Body of pancreas (tissue), 4 donors: ENCODE measurements around the gene ZBTB38.

Experiments used
- POLR2A ChIP-seq, 3 donors: fragments of 450-650 bp; IDR thresholded peaks; one replicate each; pipeline ENCODE4 v1.6.1; 2016; ENCODE audit warnings: antibody characterized with exemption in 3 of 3, mild to moderate bottlenecking in 2 of 3
- TF ChIP-seq, protein P1 (sequence below), 7 experiments: fragments of 450-650 bp in 4 of 7; fragments of 200-600 bp in 3 of 7; sonication (generic) in 3 of 7; IDR thresholded peaks; one replicate each; pipeline ENCODE4 v1.5.1; 2016 to 2019; ENCODE audit warnings: antibody characterized with exemption in 7 of 7

DNA sequence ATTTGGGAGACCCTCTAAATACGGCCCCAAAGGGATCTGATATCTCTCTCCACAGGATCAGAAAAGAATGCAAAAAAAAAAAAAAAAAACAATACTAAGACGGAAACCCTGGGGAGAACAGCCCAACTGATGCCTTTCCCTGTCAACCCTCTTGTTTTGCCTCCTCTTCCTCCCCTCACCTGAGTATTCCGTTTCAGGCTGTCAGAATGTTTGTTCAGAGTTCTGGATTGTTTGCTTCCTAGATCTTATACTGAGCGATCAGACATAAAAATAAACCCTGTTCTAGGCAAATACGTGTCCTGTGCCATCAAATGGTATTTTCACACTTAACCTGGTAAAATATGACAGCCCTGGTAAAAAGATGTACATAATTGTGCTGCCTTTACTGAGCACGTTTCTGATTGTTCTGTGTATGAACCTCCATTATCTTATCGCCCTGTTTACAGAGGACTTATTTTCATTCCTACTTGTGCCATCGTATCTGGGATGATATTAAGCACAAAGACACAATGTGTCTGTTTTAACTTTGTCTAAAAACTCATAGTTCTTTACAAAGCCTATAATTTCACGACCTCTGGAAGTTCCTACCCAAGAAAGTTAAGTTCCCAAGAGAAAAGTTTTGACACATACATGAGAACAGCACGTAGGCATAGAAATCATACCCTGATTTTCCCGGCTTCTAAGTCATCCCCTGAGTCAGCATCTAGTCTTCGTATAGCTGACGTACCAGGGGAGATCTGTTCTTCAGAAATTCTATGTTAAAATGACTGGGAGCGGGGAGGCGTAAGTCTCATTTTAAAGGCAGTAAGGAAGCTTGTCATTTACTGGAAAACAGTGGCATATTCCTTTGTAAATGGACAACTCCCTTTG lies 856 bp downstream of the ZBTB38 start:
- TF ChIP-seq POLR2A (IDR thresholded peaks at IDR 0.05), result no peak
- TF ChIP-seq, protein P1, sequence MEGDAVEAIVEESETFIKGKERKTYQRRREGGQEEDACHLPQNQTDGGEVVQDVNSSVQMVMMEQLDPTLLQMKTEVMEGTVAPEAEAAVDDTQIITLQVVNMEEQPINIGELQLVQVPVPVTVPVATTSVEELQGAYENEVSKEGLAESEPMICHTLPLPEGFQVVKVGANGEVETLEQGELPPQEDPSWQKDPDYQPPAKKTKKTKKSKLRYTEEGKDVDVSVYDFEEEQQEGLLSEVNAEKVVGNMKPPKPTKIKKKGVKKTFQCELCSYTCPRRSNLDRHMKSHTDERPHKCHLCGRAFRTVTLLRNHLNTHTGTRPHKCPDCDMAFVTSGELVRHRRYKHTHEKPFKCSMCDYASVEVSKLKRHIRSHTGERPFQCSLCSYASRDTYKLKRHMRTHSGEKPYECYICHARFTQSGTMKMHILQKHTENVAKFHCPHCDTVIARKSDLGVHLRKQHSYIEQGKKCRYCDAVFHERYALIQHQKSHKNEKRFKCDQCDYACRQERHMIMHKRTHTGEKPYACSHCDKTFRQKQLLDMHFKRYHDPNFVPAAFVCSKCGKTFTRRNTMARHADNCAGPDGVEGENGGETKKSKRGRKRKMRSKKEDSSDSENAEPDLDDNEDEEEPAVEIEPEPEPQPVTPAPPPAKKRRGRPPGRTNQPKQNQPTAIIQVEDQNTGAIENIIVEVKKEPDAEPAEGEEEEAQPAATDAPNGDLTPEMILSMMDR (IDR thresholded peaks at IDR 0.05), result no peak
